ENCODE measurements around the gene SYNC.
"Not testable (repeated sequence)": the region's sequence is repeated elsewhere in the genome, so short reads cannot be mapped to it uniquely, and the experiment has no call there.

SYNC gene

DNA sequence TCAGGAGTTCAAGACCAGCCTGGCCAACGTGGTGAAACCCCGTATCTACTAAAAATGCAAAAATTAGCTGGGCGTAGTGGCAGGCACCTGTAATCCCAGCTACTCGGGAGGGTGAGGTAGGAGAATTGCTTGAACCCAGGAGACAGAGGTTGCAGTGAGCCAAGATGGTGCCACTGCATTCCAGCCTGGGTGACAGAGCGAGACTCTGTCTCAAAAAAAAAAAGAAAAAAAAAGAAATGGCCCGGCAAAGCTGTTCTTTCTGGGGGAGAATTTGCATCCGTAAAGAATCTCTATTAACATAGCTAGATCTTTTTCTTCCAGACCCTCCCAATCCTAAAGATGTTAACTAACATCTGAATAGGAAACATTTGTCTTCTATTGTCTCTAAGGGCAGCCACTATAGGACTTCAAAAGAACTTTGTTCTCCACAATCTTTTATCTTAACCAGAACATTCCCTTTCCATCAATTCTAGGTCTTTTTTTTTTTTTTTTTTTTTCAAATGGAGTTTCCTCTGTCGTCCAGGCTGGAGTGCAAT is 60.2 kb downstream of the SYNC start:
- not testable (repeated sequence) for DNase-seq (ENCODE audit: low read depth)

DNA sequence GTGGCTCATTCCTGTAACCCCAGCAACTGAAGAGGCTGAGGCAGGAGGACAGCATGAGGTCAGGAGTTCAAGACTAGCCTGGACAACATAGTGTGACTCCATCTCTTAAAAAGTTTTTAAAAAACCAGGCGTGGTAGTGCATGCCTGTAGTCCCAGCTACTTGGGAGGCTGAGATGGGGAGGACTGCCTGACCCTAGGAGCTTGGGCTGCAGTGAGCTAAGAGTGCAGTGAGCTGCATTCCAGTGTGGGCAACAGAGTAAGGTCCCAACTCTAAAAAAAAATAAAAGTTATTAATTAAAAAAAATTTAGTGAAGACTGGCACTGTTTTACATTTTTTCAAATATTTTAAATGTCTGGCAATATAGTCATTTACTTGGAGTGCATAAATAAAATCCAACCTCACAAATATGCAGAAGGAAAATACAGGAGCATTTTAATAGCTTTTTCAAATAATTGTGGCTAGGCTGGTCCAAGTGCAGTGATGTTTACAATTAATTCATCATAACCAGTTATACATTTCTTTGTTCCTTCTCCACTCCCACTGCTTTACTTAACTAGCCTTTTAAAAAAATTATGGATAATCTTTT is 63.0 kb downstream of the SYNC start:
- DNase-seq (ENCODE audit: low read depth) = no peak

DNA sequence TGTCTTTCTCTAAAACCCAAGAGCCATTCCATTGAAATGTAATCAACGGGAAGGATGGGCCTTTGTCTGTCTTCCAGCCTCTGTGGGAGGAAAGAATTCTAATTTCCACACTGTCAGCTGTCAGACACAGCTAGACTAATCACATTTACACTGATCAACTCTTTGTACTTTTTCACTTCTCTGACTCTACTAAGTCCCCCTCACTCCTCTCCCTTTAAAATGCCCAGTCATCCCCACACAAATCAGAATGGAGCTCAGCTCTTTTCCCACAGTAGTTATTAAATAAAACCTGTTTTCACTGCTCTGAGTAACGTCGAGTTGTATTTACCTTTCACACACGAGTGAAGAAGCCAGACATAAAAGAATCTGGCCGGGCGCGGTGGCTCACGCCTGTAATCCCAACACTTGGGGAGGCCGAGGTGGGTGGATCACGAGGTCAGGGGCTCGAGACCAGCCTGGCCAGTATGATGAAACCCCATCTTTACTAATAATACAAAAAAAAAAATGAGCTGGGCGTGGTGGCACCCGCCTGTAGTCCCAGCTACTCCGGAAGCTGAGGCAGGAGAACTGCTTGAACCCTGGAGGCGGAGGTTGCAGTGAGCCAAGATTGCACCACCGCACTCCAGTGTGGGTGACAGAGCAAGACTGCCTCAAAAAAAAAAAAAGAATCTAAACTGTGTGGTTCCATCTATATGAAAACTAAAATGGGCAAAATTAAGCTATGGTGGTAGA is 65.5 kb downstream of the SYNC start:
- no peak for DNase-seq (ENCODE audit: low read depth)

DNA sequence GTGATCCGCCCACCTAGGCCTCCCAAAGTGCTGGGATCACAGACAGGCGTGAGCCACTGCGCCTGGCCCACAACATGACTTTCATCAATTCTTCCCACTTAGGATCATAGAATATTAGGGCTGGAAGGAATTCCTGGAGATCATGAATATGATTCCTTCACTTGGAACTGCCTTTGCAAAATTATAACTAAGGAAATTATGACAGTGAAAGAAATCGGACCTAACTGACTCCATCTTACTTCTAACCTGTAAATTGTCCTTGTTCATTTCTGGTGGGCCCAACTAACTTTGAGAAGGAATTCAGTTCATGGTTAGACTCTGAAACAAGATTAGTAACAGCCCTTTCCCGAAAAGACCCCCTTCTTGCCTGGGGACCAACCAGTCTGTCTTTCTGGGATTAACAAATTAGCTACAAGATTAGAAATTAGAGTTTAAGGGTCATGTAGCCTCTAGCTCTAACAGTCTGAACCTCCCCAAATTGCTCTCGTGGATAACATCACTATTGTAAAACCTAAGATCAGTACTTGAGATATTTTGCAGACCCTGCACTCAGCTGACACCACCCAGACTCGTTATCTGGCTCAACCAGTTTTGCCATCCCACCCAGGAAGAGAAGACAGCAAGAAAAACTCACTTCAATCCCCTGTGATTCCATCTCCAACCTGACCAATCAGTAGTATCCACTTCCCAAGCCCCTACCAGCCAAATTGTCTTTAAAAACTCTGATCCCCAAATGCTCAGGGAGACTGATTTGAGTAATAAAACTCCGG is 66.9 kb downstream of the SYNC start:
- DNase-seq (ENCODE audit: low read depth) = no peak

DNA sequence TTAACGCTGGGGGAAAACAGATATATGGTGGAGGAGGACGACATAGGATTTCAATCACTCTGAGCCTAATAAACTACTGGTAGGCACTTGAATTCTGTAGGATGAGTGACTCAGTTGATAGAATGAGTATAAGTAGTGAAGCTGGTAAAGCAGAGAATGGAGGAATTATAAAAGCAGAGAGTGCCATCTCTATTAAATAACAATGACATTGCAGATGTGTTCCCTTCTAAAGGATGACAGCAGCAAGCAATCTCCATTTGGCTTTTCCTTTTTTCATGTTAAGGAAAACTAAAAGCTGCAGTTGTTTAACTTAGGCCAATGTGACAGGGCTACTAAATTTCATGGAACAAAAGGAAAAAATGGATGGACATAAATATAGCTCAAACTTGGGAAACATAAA is 69.7 kb downstream of the SYNC start:
- no peak for DNase-seq (ENCODE audit: low read depth)

DNA sequence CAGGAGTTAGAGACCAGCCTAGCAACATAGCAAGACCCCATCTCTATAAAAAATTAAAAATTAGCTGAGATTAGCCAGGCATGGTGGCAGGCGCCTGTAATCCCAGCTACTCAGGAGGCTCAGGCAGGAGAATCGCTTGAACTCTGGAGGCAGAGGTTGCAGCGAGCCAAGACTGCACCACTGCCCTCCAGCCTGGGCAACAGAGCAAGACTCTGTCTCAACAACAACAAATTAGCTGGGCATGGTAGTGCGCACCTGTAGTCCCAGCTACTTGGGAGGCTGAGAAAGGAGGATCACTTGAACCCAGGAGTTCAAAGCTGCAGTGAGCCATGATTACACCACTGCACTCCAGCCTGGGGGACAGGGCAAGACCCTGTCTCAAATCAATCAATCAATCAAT is 72.4 kb downstream of the SYNC start:
- not testable (repeated sequence) for DNase-seq (ENCODE audit: low read depth)
